Measurements from ENCODE around the gene SPATS2. TPM values are rescaled to one million over a fixed set of nuclear protein-coding genes. Genes with fewer than 3 reads are reported as not detected.

SPATS2 gene
- total and polyA plus RNA-seq, 2 donors (not counting 3 experiments of a cell fraction or from before 2014, with no cell fraction given) = 55.8 to 66.5 TPM

DNA sequence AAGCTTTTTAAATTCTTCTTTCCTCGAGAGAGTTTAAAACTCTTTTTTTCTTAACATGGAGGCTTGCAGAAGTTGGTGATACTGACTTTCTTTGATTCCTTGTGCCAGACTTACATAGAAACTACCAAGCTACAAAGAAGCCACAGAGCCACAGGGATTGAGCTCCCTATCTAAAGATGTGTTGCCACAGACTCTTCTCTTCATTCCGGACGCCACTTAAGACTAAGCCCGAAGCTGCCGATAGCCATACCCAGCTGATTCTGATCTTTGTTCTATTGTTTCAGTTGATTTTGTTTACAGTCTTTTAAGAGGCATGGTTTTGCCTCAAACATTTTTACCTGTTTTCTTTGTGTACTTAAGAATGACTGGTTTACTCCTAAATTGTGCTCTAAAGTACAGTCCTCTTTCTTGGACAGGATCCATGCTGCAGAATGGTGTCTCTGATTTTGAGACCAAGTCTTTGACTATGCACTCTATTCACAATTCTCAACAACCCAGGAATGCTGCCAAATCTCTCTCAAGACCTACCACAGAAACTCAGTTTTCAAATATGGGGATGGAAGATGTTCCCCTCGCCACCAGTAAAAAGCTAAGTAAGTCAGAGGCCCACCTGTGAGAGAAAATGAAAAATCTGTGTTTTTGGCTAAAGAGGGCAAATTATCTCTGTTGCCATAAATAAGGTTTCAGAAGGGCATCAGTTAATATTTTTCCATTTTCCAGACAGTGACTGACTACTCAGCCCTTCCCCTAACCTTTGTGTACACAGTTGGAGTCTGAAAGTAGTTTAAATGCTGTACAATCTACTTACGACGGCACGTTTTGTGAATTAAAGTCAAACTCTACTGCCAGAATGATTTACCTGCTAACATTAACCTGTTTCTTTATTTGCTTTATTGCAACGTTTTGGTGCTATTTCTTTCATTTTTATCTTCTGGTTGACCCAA is 129.4 kb downstream of the SPATS2 start:
- H4K20me1 ChIP-seq (replicated peaks; ENCODE audit: control insufficient read depth, extremely low read depth, insufficient read depth, low read length) = no peaks in the 10 kb centered on the region
- H3K79me2 ChIP-seq (ENCODE audit: control insufficient read depth, insufficient read depth, low read length) = peaks cover 14% of the 10 kb centered on the region
- TF ChIP-seq JUN (IDR thresholded peaks at IDR 0.05; ENCODE audit: borderline replicate concordance, insufficient read depth, insufficient read length, low read depth) (no peak), POLR2A (IDR thresholded peaks at IDR 0.05; ENCODE audit: low read depth, low read length) (no peak), POLR2AphosphoS5 (IDR thresholded peaks at IDR 0.05; ENCODE audit: insufficient read depth, low read depth, low read length) (no peak), MYC (IDR thresholded peaks at IDR 0.05; ENCODE audit: low read depth, low read length) (no peak), FOS (IDR thresholded peaks at IDR 0.05; ENCODE audit: borderline replicate concordance, insufficient read depth, low read length) (no peak)
- TF ChIP-seq, protein P1, sequence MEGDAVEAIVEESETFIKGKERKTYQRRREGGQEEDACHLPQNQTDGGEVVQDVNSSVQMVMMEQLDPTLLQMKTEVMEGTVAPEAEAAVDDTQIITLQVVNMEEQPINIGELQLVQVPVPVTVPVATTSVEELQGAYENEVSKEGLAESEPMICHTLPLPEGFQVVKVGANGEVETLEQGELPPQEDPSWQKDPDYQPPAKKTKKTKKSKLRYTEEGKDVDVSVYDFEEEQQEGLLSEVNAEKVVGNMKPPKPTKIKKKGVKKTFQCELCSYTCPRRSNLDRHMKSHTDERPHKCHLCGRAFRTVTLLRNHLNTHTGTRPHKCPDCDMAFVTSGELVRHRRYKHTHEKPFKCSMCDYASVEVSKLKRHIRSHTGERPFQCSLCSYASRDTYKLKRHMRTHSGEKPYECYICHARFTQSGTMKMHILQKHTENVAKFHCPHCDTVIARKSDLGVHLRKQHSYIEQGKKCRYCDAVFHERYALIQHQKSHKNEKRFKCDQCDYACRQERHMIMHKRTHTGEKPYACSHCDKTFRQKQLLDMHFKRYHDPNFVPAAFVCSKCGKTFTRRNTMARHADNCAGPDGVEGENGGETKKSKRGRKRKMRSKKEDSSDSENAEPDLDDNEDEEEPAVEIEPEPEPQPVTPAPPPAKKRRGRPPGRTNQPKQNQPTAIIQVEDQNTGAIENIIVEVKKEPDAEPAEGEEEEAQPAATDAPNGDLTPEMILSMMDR (IDR thresholded peaks at IDR 0.05; ENCODE audit: extremely low read depth in 1 of 2, insufficient read depth in 1 of 2, low read depth in 1 of 2, low read length in 2 of 2) = no peak
- H3K9me1 ChIP-seq (replicated peaks; ENCODE audit: control insufficient read depth, extremely low read depth, insufficient read depth, low read length) = no peaks in the 10 kb centered on the region
- peaks cover 12 to 15% of the 10 kb centered on the region in 2 experiments for H3K36me3 ChIP-seq (ENCODE audit: control insufficient read depth in 2 of 2, extremely low read depth in 1 of 2, insufficient read depth in 2 of 2, low read length in 2 of 2)
- no peak overlapping the region for H3K4me2 ChIP-seq (ENCODE audit: insufficient read depth, low read length)
- no TSS peak for BruUV-seq (replicated peaks)
- H2AFZ ChIP-seq (ENCODE audit: low read depth, low read length) = no peak overlapping the region
- H3K4me1 ChIP-seq (ENCODE audit: control insufficient read depth, extremely low read depth, insufficient read depth, low read length) = peaks cover 8% of the 10 kb centered on the region
- H3K9me3 ChIP-seq (replicated peaks; ENCODE audit: control insufficient read depth, insufficient read depth, low read length) = no peaks in the 10 kb centered on the region
- intact Hi-C loops (cut with micrococcal nuclease) = no loop called here
- H3K27ac ChIP-seq (ENCODE audit: insufficient read depth, low read depth, low read length) = no peak overlapping the region
- FAIRE-seq = no peak
- H3K4me3 ChIP-seq (replicated peaks in 1 of 3; ENCODE audit: insufficient read depth in 1 of 3, low read depth in 1 of 3, low read length in 3 of 3) = no peak overlapping the region
- ChIA-PET CTCF (interaction anchor here (0.8 to 3.6 kb wide), 6 partner anchors 10 to 149 kb away, joined by 3 to 21 read pairs (median 4); no protein-coding TSS in a partner anchor), POLR2A (no interaction called here)
- no peaks in the 10 kb centered on the region for H3K27me3 ChIP-seq (ENCODE audit: control insufficient read depth in 2 of 2, insufficient read depth in 2 of 2, low read length in 2 of 2)
- DNase-seq (ENCODE audit: low read depth, low spot score) = no peak
- dilution Hi-C loops (cut with MboI; ENCODE audit: extremely low pct_ligation_motif_present, low sequenced_read_pairs) = no loop called here
- no peak overlapping the region for H3K9ac ChIP-seq (replicated peaks; ENCODE audit: extremely low read depth, insufficient read depth, low read length)

All from endothelial cell of umbilical vein (primary cell).